H1 (cell line): Measurements from ENCODE around the gene PCIF1. TPM values are rescaled to one million over a fixed set of nuclear protein-coding genes. Genes with fewer than 3 reads are reported as not detected.

Experiments
- CTCF ChIA-PET: fragments of 300-600 bp; sonication (Branson Sonifier 250); formaldehyde crosslinking; loops from one replicate; lab custom pipeline; 2021; ENCODE audit not compliant: partially characterized antibody; lab: Charles Lee
- POLR2A ChIA-PET: fragments of 300-600 bp; sonication (Branson Sonifier 250); formaldehyde crosslinking; loops from one replicate; lab custom pipeline; 2021; ENCODE audit warnings: inconsistent platforms; ENCODE audit not compliant: partially characterized antibody; lab: Charles Lee
- DNase-seq, 2 experiments: peaks; one replicate each; pipeline versions ENCODE4 v3.0.0 to v3.0.0-alpha.2; 2010 to 2022; ENCODE audit warnings: low spot score in 2 of 2, low read depth in 1 of 2, mixed read lengths in 1 of 2
- FAIRE-seq: peaks from 2 replicates; lab custom pipeline; 2011; peaks lifted over from hg19 to GRCh38; lab: Jason Lieb, UNC
- H2AFZ ChIP-seq: 2 replicates; pipeline ENCODE4 v1.8.1; 2012; ENCODE audit warnings: low read length, inconsistent platforms
- H2AK5ac ChIP-seq: 2 replicates; pipeline ENCODE4 v1.6.1; 2013; ENCODE audit warnings: low read depth, low read length
- H2BK120ac ChIP-seq: replicated peaks from 2 replicates; pipeline ENCODE3; 2013; ENCODE audit warnings: low read depth, low read length, inconsistent platforms
- H2BK12ac ChIP-seq: 2 replicates; pipeline ENCODE4 v1.6.1; 2013; ENCODE audit warnings: low read depth, low read length
- H2BK15ac ChIP-seq: 2 replicates; pipeline ENCODE4 v1.6.1; 2013; ENCODE audit warnings: low read length
- H2BK20ac ChIP-seq: 2 replicates; pipeline ENCODE4 v1.6.1; 2013; ENCODE audit warnings: low read length
- H2BK5ac ChIP-seq: 2 replicates; pipeline ENCODE4 v1.6.1; 2013; ENCODE audit warnings: low read depth, low read length
- H3K14ac ChIP-seq: 2 replicates; pipeline ENCODE4 v1.6.1; 2013; ENCODE audit warnings: inconsistent platforms; ENCODE audit not compliant: insufficient read length
- H3K18ac ChIP-seq: 2 replicates; pipeline ENCODE4 v1.6.1; 2013; ENCODE audit warnings: low read length; ENCODE audit errors: extremely low read depth
- H3K23ac ChIP-seq: 2 replicates; pipeline ENCODE4 v1.6.1; 2013; ENCODE audit warnings: inconsistent platforms; ENCODE audit not compliant: insufficient read length
- H3K23me2 ChIP-seq: 2 replicates; pipeline ENCODE4 v1.6.1; 2013; ENCODE audit warnings: low read depth, low read length
- H3K27ac ChIP-seq: 2 replicates; pipeline ENCODE4 v1.6.1; 2011; ENCODE audit warnings: low read depth, low read length, inconsistent platforms
- H3K27me3 ChIP-seq, 4 experiments: replicated peaks in 1 of 4; 1 replicate in 1 of 4; 2 replicates in 3 of 4; pipeline versions ENCODE4 v1.6.1 to v1.8.1; 2011 to 2013; ENCODE audit warnings: low read length in 3 of 4, mild to moderate bottlenecking in 3 of 4, inconsistent platforms in 2 of 4, mixed read lengths in 2 of 4, moderate library complexity in 1 of 4; ENCODE audit not compliant: control insufficient read depth in 3 of 4, insufficient read depth in 3 of 4; ENCODE audit errors: extremely low read depth in 1 of 4
- H3K36me3 ChIP-seq, 4 experiments: 2 replicates each; pipeline versions ENCODE4 v1.6.1 to v1.8.1; 2011 to 2013; ENCODE audit warnings: mild to moderate bottlenecking in 4 of 4, low read length in 3 of 4, moderate library complexity in 2 of 4, control low read depth in 1 of 4, inconsistent platforms in 1 of 4; ENCODE audit not compliant: insufficient read depth in 4 of 4, control insufficient read depth in 2 of 4
- H3K4ac ChIP-seq: replicated peaks from 2 replicates; pipeline ENCODE3; 2013; ENCODE audit warnings: low read length, low read depth, mixed read lengths, inconsistent platforms; ENCODE audit not compliant: insufficient read length
- H3K4me1 ChIP-seq, 4 experiments: replicated peaks in 1 of 4; 1 replicate in 1 of 4; 2 replicates in 3 of 4; pipeline versions ENCODE4 v1.6.1 to v1.8.1; 2011 to 2013; ENCODE audit warnings: low read length in 3 of 4, inconsistent platforms in 2 of 4, mixed read lengths in 1 of 4; ENCODE audit not compliant: insufficient read depth in 4 of 4, control insufficient read depth in 3 of 4
- H3K4me2 ChIP-seq, 2 experiments: 2 replicates each; pipeline versions ENCODE4 v1.6.1 to v1.8.1; 2011 to 2013; ENCODE audit warnings: low read depth in 2 of 2, low read length in 2 of 2, control low read depth in 1 of 2, inconsistent platforms in 1 of 2, mild to moderate bottlenecking in 1 of 2; ENCODE audit not compliant: insufficient read depth in 1 of 2
- H3K4me3 ChIP-seq, 4 experiments: fragments of 200-600, 300-600 bp in 1 of 4; sonication (generic), shearing (Covaris generic), sonication (Bioruptor Twin) in 1 of 4; 2 replicates each; pipeline versions ENCODE4 v1.5.1 to v1.8.1; 2011 to 2016; ENCODE audit warnings: low read length in 4 of 4, low read depth in 3 of 4, control low read depth in 2 of 4, inconsistent platforms in 2 of 4, mild to moderate bottlenecking in 2 of 4, mixed read lengths in 1 of 4, moderate library complexity in 1 of 4; ENCODE audit not compliant: insufficient read depth in 2 of 4; ENCODE audit errors: extremely low read depth in 1 of 4
- H3K56ac ChIP-seq: replicated peaks from 2 replicates; pipeline ENCODE3; 2013; ENCODE audit warnings: low read depth, mild to moderate bottlenecking, mixed read lengths, low read length, inconsistent platforms; ENCODE audit not compliant: insufficient read length
- H3K79me1 ChIP-seq: 2 replicates; pipeline ENCODE4 v1.6.1; 2013; ENCODE audit warnings: low read depth, low read length, control low read depth
- H3K79me2 ChIP-seq, 2 experiments: 2 replicates each; pipeline versions ENCODE4 v1.6.1 to v1.8.1; 2012 to 2013; ENCODE audit warnings: low read length in 2 of 2, mild to moderate bottlenecking in 2 of 2, inconsistent platforms in 1 of 2; ENCODE audit not compliant: insufficient read depth in 2 of 2, control insufficient read depth in 1 of 2
- H3K9ac ChIP-seq, 4 experiments: replicated peaks in 1 of 4; 1 replicate in 1 of 4; 2 replicates in 3 of 4; pipeline versions ENCODE4 v1.6.1 to v1.8.1; 2011 to 2013; ENCODE audit warnings: low read depth in 3 of 4, low read length in 3 of 4, control low read depth in 2 of 4, mild to moderate bottlenecking in 2 of 4, moderate library complexity in 2 of 4, inconsistent platforms in 1 of 4; ENCODE audit errors: extremely low read depth in 1 of 4
- H3K9me3 ChIP-seq, 2 experiments: 2 replicates each; pipeline versions ENCODE4 v1.6.1 to v1.8.1; 2012 to 2013; ENCODE audit warnings: mild to moderate bottlenecking in 2 of 2, moderate library complexity in 2 of 2, control low read depth in 1 of 2, inconsistent platforms in 1 of 2, low read depth in 1 of 2, low read length in 1 of 2, mixed read lengths in 1 of 2; ENCODE audit not compliant: insufficient read depth in 2 of 2
- H4K20me1 ChIP-seq, 2 experiments: replicated peaks in 1 of 2; 2 replicates each; pipeline versions ENCODE3 to v1.8.1; 2011 to 2013; ENCODE audit warnings: inconsistent platforms in 2 of 2, low read length in 2 of 2, mild to moderate bottlenecking in 1 of 2; ENCODE audit not compliant: insufficient read depth in 2 of 2, control insufficient read depth in 1 of 2
- H4K5ac ChIP-seq: 2 replicates; pipeline ENCODE4 v1.6.1; 2013; ENCODE audit warnings: low read length, low read depth, mixed read lengths, inconsistent platforms; ENCODE audit not compliant: insufficient read length
- H4K8ac ChIP-seq: 2 replicates; pipeline ENCODE4 v1.8.0; 2013; ENCODE audit warnings: mild to moderate bottlenecking, moderate library complexity, low read length, inconsistent platforms; ENCODE audit not compliant: insufficient read depth; ENCODE audit errors: extremely low read depth
- H4K91ac ChIP-seq: replicated peaks from 2 replicates; pipeline ENCODE3; 2013; ENCODE audit warnings: low read length, mixed read lengths, inconsistent platforms; ENCODE audit not compliant: insufficient read length
- HDAC2 ChIP-seq, 2 experiments: fragments of 300-600 bp in 1 of 2; sonication (generic) in 1 of 2; IDR thresholded peaks; 2 replicates each; pipeline ENCODE4 v1.6.1; 2011 to 2012; ENCODE audit warnings: low read depth in 2 of 2, low read length in 2 of 2, mild to moderate bottlenecking in 2 of 2, moderate library complexity in 2 of 2, borderline replicate concordance in 1 of 2, inconsistent platforms in 1 of 2
- KDM1A ChIP-seq: fragments of 200-600, 300-600 bp; sonication (generic); IDR thresholded peaks from 2 replicates; pipeline ENCODE4 v1.7.1; 2016; ENCODE audit warnings: mild to moderate bottlenecking, low read length, borderline replicate concordance
- POLR2A ChIP-seq, 2 experiments: IDR thresholded peaks; 1 replicate in 1 of 2; 2 replicates in 1 of 2; pipeline ENCODE4 v1.6.1; 2011; ENCODE audit warnings: low read depth in 2 of 2, low read length in 2 of 2, mild to moderate bottlenecking in 2 of 2; ENCODE audit errors: control extremely low read depth in 1 of 2
- RAD21 ChIP-seq, 2 experiments: IDR thresholded peaks in 1 of 2; conservative IDR thresholded peaks in 1 of 2; 2 replicates each; pipeline ENCODE4 v1.6.1; 2011; ENCODE audit warnings: low read depth in 2 of 2, low read length in 2 of 2, improper control_type of control experiment in 1 of 2, inconsistent platforms in 1 of 2, mild to moderate bottlenecking in 1 of 2, moderate library complexity in 1 of 2
- SIX5 ChIP-seq: IDR thresholded peaks from 2 replicates; pipeline ENCODE4 v1.6.1; 2011; ENCODE audit warnings: mild to moderate bottlenecking, low read depth, low read length
- SRF ChIP-seq: IDR thresholded peaks from 2 replicates; pipeline ENCODE4 v1.6.1; 2011; ENCODE audit warnings: mild to moderate bottlenecking, low read depth, low read length, moderate library complexity
- TBP ChIP-seq: IDR thresholded peaks from 2 replicates; pipeline ENCODE4 v1.6.1; 2011; ENCODE audit warnings: low read depth, low read length, improper control_type of control experiment
- WGBS, 2 experiments: shearing (Covaris generic) in 1 of 2; methylation state at CpG; one replicate each; pipeline versions ENCODE4 v1.1.6 to v1.1.7; 2013 to 2015; ENCODE audit warnings: low lambda C conversion rate in 2 of 2, mixed read lengths in 2 of 2, inconsistent platforms in 1 of 2, low coverage in 1 of 2, missing lambda C conversion rate in 1 of 2; ENCODE audit not compliant: insufficient replicate concordance in 2 of 2, insufficient coverage in 1 of 2, insufficient read length in 1 of 2; ENCODE audit errors: extremely low coverage in 1 of 2, missing lambda C conversion rate in 1 of 2; 5-methylcytosine and 5-hydroxymethylcytosine counted together
- polyA plus RNA-seq, 7 experiments: library from polyadenylated mRNA; depleted of rRNA in 3 of 7; stranded (reverse) in 5 of 7; unstranded in 2 of 7; fragments of >200 nt in 5 of 7; fragments of 200-250 nt in 2 of 7; gene quantifications; 1 replicate in 5 of 7; 2 replicates in 1 of 7; 4 replicates in 1 of 7; pipeline versions ENCODE4 v1.2.1 to v1.2.3, GENCODE V29; 2011 to 2013; ENCODE audit warnings: missing spikeins in 2 of 7, mixed read lengths in 2 of 7
- total RNA-seq: library from RNA; stranded (reverse); fragmentation: NEBNext Ultra II Directional; extraction: Animal tissue kit (Norgen Biotek cat#: 25700); gene quantifications from 2 replicates; pipeline ENCODE4 v1.2.1, GENCODE V29; 2021
- TF ChIP-seq, protein P1 (sequence below): IDR thresholded peaks from 2 replicates; pipeline ENCODE4 v1.6.1; 2012; ENCODE audit warnings: inconsistent platforms
- TF ChIP-seq, protein P2 (sequence below), 3 experiments: IDR thresholded peaks; 1 replicate in 2 of 3; 2 replicates in 1 of 3; pipeline versions ENCODE4 v1.5.1 to v1.6.1; 2011; ENCODE audit warnings: low read length in 3 of 3, mild to moderate bottlenecking in 3 of 3, inconsistent platforms in 2 of 3, low read depth in 1 of 3, moderate library complexity in 1 of 3; ENCODE audit not compliant: insufficient read depth in 1 of 3; ENCODE audit errors: control extremely low read depth in 1 of 3

The PCIF1 gene
- total and polyA plus RNA-seq, 2 of the 8 experiments (the other 6 are each of a cell fraction or from before 2014, with no cell fraction given), result 30.3 to 30.6 TPM

DNA sequence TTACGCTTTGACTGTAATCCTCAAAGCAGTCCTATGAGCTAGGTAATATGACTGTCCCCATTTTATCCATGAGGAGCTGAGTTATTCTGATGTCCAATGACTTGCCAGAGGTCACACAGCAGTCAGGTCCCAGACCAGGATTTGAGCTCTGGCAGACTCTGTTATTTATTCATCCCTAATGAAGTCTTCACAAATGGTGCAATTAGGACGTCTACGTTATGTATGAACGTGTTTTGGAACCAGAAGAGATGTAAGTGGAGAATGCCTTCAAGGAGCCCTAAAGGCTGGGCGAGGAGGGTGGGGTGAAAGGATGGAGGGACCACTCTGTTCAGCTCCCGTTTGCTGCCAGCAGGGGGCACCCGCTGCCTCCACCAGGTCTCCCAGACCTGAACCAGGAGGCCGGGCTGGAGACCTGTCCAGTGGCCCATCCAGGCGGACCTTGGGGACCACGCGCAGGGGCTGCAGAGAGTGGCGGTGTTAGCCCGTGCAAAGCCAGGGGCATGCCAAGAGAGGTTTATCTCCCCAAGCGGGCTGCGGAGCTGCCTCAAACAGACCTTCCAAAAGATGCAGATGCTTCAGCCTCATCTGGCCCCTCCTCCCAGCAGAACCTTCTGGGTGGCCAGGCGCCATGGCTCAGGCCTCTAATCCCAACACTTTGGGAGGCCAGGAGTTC lies 52.8 kb downstream of the PCIF1 start:
- Histone ChIP-seq H2AFZ (no peak overlapping the region), H2AK5ac (no peak overlapping the region), H3K27ac (no peak overlapping the region), H3K79me1 (no peaks in the 10 kb centered on the region), H4K20me1 (no peaks in the 10 kb centered on the region), H3K9me3 (no peaks in the 10 kb centered on the region), H3K4me3 (no peak overlapping the region), H2BK15ac (no peak overlapping the region), H3K56ac (no peak overlapping the region), H3K4me2 (no peak overlapping the region), H3K14ac (no peak overlapping the region), H2BK120ac (no peak overlapping the region), H4K5ac (no peak overlapping the region), H3K23ac (no peak overlapping the region), H3K4ac (no peak overlapping the region), H3K79me2 (no peaks in the 10 kb centered on the region), H3K23me2 (no peaks in the 10 kb centered on the region; the same call in 1 of the 2 replicates), H3K27me3 (no peaks in the 10 kb centered on the region), H4K8ac (no peak overlapping the region), H3K18ac (no peak overlapping the region), H3K4me1 (peaks cover 0 to 8% (median 6%) of the 10 kb centered on the region in 4 experiments; a peak in 5 of 7 replicates), H2BK20ac (no peak overlapping the region), H2BK12ac (no peak overlapping the region), H2BK5ac (no peak overlapping the region), H3K36me3 (no peaks in the 10 kb centered on the region), H3K9ac (no peak overlapping the region), H4K91ac (no peak overlapping the region)
- FAIRE-seq (no peak), DNase-seq (peak in 1 of 2 experiments; percentile 95)
- CTCF ChIA-PET, result interaction anchor here (0.5 to 12.8 kb wide), 31 partner anchors 8 to 1936 kb away, joined by 3 to 156 read pairs (median 5); partner anchors contain the start of genes MMP9 and SLC12A5
- WGBS, 2 experiments, result 34% methylated on average over 16 of the region's 16 CpGs; no CpG with 5 or more reads in 1 of the 2 experiments
- POLR2A ChIA-PET, result interaction anchor here (0.6 to 1.8 kb wide), 13 partner anchors 12 to 71 kb away, joined by 3 to 12 read pairs (median 3); partner anchors contain the start of gene PCIF1
- TF ChIP-seq SIX5 (no peak), POLR2A (IDR thresholded peaks at IDR 0.05; ENCODE audit: control extremely low read depth in 1 of 2, low read depth in 2 of 2, low read length in 2 of 2) (no peak), HDAC2 (IDR thresholded peaks at IDR 0.05; ENCODE audit: borderline replicate concordance in 1 of 2, low read depth in 2 of 2, low read length in 2 of 2) (peak; percentile 27 to 53; a peak in 1 of 4 replicates), SRF (no peak), TBP (peak; percentile 56; the same call in 1 of the 2 replicates), RAD21 (IDR thresholded peaks at IDR 0.05 in 1 of 2, conservative IDR thresholded peaks at IDR 0.05 in 1 of 2; ENCODE audit: low read depth in 2 of 2, low read length in 2 of 2) (peak; percentile 79 to 89), KDM1A (peak; percentile 58; the same call in 1 of the 2 replicates)
- TF ChIP-seq, protein P1, sequence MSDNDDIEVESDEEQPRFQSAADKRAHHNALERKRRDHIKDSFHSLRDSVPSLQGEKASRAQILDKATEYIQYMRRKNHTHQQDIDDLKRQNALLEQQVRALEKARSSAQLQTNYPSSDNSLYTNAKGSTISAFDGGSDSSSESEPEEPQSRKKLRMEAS, result 0 out of 2 replicates have a peak, but pooled peaks have one; percentile 43
- TF ChIP-seq, protein P2, sequence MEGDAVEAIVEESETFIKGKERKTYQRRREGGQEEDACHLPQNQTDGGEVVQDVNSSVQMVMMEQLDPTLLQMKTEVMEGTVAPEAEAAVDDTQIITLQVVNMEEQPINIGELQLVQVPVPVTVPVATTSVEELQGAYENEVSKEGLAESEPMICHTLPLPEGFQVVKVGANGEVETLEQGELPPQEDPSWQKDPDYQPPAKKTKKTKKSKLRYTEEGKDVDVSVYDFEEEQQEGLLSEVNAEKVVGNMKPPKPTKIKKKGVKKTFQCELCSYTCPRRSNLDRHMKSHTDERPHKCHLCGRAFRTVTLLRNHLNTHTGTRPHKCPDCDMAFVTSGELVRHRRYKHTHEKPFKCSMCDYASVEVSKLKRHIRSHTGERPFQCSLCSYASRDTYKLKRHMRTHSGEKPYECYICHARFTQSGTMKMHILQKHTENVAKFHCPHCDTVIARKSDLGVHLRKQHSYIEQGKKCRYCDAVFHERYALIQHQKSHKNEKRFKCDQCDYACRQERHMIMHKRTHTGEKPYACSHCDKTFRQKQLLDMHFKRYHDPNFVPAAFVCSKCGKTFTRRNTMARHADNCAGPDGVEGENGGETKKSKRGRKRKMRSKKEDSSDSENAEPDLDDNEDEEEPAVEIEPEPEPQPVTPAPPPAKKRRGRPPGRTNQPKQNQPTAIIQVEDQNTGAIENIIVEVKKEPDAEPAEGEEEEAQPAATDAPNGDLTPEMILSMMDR (IDR thresholded peaks at IDR 0.05; ENCODE audit: control extremely low read depth in 1 of 3, insufficient read depth in 1 of 3, low read depth in 1 of 3, low read length in 3 of 3), result peak; percentile 90 to 96 (median 95)
